Left cardiac atrium (tissue), 4 donors: ENCODE data around the gene CDH24. TPM values are rescaled to one million over a fixed set of nuclear protein-coding genes. Genes with fewer than 3 reads are reported as not detected.
A peak's percentile ranks its signal among the peaks of the same experiment; 100 is the strongest.

Experiments used
- ATAC-seq, 2 donors: fragments of 200-7000 bp; cut with Tn5 transposase; one replicate each; pipeline ENCODE4 v1.9.1; 2020; ENCODE audit warnings: mild to moderate bottlenecking in 2 of 2, moderate library complexity in 2 of 2
- DNase-seq: peaks from one replicate; pipeline ENCODE4 v3.0.0-alpha.2; 2020
- intact Hi-C, 2 donors: fragments of 100-400 bp; cut with DNase I; formaldehyde crosslinking; loops; one replicate each; pipeline versions ENCODE4 v1.14.1 to v1.15.1; 2022 to 2023
- long read RNA-seq: library from polyadenylated mRNA; unstranded; transcript quantifications from one replicate; pipeline ENCODE4 v2.0.0, GENCODE V29; 2021
- total RNA-seq, 2 donors: library from RNA; stranded (reverse); fragmentation: NEBNext Ultra II Directional; extraction: Animal tissue kit (Norgen Biotek cat#: 25700); gene quantifications; one replicate each; pipeline ENCODE4 v1.2.1, GENCODE V29; 2021
- donor health status: DM: no; HTN: yes; CAD: no.
- donor health status: DM: no; HTN: yes; CAD: no; lungs with severe emphysema.
- donor health status: DM: yes; HTN: yes; CAD: no.
- donor health status: Dilated cardiomyopathy.

The CDH24 gene, protein sequence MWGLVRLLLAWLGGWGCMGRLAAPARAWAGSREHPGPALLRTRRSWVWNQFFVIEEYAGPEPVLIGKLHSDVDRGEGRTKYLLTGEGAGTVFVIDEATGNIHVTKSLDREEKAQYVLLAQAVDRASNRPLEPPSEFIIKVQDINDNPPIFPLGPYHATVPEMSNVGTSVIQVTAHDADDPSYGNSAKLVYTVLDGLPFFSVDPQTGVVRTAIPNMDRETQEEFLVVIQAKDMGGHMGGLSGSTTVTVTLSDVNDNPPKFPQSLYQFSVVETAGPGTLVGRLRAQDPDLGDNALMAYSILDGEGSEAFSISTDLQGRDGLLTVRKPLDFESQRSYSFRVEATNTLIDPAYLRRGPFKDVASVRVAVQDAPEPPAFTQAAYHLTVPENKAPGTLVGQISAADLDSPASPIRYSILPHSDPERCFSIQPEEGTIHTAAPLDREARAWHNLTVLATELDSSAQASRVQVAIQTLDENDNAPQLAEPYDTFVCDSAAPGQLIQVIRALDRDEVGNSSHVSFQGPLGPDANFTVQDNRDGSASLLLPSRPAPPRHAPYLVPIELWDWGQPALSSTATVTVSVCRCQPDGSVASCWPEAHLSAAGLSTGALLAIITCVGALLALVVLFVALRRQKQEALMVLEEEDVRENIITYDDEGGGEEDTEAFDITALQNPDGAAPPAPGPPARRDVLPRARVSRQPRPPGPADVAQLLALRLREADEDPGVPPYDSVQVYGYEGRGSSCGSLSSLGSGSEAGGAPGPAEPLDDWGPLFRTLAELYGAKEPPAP
- 1 to 10 TPM; 1.6 to 3.4 TPM for total RNA-seq
- long read RNA-seq = 0 reads

GRCh38 chr14:23056956-23057756 lies at the start of gene CDH24:
Gene CDH24 (minus strand): TSS chr14:23057520. CDS start chr14:23055733, 1,787 bp downstream.
- intact Hi-C loops = loop anchor here in 1 of 2 donors (2.0 kb wide), 1 partner anchor 70 kb away; no protein-coding TSS in a partner anchor
- ATAC-seq (peak; percentile 73 to 76), DNase-seq (peak; percentile 80)

- ATAC-seq (no peak), DNase-seq (no peak)
- intact Hi-C loops = no loop called here
Measured at GRCh38 chr14:23106747-23107045, 49.4 kb upstream of the CDH24 start.

- ATAC-seq (no peak), DNase-seq (no peak)
- intact Hi-C loops = no loop called here
Measured at GRCh38 chr14:23105348-23105824, 48.1 kb upstream of the CDH24 start.

DNA sequence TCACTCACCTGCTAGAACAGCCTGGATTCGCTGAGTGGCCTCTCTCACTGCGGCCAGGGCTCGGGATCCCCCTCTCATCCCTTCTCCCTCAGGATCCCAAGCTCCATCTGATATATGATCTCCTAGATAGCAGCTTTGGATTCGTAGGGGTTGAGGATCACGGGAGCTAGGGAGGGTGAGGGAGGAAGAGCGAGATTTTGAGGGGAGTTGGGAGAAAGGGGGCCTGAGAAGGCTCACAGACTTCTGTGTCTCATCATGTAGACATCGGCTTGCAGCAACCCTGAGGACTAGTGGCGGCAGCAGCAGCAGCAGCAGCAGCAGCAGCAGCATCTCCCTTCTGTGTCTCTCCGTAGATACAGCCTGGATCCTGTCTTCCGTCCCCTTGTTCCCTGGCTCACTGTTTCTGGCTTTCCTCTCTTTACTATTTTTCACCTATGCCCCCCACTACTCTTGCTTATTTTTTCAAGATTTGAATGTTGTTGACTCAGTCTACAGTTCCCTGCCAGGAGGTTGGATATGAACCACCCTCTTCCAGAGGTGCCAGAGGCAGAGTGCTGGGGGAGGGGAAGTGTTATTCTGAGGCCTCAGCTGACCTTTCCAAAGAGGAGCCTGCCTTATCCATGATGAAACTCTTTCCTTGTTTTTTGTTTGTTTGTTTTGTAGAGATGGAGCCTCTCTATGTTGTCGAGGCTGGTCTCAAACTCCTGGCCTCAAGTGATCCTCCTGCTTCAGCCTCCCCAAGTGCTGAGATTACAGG lies 47.4 kb upstream of the CDH24 start, which contains the start of gene CIROP:
Gene CIROP (minus strand): TSS at position 399 of the 757 bp plus-strand sequence. CDS start 69 bp downstream, at position 330.
- intact Hi-C loops = no loop called here
- ATAC-seq = peak in 1 of 2 donors; percentile 19
- DNase-seq = no peak

DNA sequence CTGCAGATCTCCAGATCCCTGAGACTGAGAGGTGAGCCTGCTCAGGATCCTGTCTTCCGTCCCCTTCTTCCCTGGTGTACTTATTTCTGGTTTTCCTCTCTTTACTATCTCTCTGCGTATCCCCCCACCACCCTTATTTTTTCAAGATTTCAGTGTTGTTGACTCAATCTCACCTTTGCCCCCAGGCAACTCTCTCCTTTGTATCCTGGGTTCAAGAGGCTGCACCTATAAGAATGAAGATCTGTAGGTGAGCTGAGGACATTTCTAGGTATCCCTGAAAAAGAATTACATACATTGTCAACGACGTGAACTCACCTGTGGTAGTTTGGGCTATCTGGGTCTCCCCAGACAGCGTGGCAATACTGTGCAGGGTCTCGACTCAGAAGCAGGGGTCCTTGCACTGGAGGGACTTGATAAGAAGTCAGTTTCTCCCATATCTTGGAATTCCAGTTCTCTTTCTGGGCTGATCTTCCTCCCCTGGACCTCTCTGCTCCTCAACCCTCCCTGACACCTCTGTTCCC lies 46.8 kb upstream of the CDH24 start:
- intact Hi-C loops = no loop called here
- no peak for DNase-seq
- no peak for ATAC-seq

GRCh38 chr14:23103581-23103980 lies 46.3 kb upstream of the CDH24 start:
- DNase-seq (no peak), ATAC-seq (no peak)
- intact Hi-C loops = no loop called here

DNA sequence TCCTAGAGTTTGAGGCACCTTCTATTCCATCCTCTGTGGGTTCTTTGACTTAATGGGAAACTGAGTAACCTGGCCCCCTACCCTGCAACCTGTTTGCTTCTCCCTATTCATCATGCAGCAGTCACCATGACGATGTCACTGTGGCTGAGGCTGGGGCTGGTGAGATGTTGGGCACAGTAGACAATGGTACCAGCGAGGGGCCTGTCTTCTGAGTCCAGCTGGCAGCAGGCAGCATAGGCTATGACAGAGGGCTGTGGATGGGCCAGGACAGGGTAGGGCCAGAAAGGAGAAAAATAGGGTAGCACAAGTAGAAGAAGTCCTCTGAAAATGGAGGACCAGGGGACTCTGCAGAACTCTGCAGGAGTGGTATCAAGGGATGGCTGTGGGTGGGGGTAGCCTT lies 45.5 kb upstream of the CDH24 start:
- DNase-seq (no peak), ATAC-seq (no peak)
- intact Hi-C loops = no loop called here

DNA sequence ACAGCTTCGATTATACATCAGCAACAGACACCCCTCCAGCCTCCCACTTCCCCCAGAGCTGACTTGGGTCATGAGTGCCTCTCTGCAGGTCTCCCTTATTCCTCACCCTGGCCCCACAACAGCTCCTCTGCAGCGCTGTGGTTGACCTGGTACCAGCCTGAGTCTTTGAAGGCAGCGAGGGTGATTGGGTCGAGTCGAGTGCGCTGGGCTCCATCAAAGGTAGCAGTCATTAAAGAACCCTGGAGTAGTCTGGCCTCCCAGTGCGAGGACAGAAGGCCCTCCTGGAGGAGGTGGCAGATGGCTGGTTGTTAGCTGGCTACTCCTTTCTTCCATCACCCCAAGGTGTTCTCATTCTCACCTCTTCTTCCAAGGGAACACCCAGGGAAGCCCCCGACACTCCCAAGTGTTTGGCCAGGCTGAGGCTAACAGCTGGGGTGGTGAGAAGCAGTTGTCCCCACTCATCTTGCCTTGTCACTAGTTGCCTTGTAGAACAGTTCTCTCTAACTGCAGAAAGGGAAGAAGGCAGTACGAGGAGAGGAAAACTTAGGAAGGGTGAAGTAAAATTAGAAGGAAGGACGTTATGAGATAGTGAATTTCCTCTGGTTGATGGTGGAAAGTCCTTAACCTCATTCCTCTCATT lies 44.8 kb upstream of the CDH24 start:
- DNase-seq (no peak), ATAC-seq (no peak)
- intact Hi-C loops = no loop called here

GRCh38 chr14:23101213-23101970 lies 44.1 kb upstream of the CDH24 start:
- intact Hi-C loops = no loop called here
- ATAC-seq = no peak
- no peak for DNase-seq

GRCh38 chr14:23099212-23099861 lies 42.0 kb upstream of the CDH24 start:
- intact Hi-C loops = no loop called here
- DNase-seq (no peak), ATAC-seq (no peak)

DNA sequence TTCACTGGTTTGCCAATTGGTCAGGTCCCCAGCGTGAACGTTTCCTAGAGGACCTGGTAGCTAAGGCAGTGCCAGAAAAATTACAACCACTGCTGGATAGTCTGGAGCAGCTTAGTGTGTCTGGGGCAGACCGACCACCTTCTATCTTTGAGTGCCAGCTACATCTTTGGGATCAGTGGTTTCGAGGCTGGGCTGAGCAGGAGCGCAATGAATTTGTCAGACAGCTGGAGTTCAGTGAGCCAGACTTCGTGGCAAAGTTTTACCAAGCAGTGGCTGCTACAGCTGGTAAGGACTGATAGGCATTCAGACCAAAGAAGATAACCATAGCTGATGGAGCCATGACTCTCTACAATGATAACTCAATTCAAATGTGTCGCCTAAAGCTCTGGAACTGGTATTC lies 40.5 kb upstream of the CDH24 start:
- DNase-seq (no peak), ATAC-seq (no peak)
- intact Hi-C loops = no loop called here

DNA sequence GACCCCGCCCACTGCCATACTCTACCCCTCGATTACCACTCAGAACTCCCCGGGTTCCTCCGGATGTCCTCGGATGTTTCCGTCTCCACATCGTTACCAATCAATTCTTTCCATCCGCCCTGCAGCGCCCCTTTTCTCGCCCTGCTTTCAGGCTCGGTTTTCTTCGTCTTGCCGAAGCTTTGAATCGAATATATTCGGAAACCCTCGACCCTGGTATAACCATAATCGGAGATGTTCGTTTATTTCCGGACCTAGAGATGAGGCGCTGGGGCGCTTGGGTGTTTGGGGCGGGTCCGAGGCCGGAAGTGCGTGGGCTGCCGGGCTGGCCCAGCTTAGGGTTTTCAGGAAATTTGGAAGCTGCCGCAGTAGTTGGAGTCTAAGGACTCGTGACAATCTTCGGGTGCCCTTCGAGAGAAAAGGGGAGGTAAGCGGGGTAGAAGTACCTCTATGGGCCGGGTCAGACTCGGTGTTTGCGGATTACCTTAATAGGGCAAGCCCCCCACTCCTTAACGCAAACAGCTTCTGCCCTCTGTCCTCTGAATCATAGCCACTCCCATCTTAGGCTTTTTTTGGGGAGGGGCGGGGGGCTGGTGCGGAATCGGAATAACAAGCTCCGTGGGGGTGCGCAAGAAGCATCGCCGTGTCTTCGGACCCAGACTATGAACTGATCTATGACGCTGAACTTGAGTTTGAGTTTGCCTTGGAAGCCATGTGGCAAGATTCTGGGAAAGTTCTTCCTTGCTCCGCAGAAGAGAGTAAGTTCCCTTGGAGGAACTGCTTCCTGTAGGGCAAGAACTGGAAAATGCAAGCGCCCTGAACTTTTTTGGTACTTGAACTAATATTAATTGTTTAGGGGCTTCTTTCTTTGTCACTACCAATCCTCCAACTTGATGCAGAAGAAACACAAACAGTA lies 38.1 kb upstream of the CDH24 start, which contains the start of gene C14orf119:
Gene C14orf119 (plus strand): TSS at position 310 of the 913 bp plus-strand sequence. CDS start 2,154 bp downstream, outside the sequence.
- ATAC-seq (peak; percentile 94 to 95), DNase-seq (peak; percentile 100)
- intact Hi-C loops = no loop called here

DNA sequence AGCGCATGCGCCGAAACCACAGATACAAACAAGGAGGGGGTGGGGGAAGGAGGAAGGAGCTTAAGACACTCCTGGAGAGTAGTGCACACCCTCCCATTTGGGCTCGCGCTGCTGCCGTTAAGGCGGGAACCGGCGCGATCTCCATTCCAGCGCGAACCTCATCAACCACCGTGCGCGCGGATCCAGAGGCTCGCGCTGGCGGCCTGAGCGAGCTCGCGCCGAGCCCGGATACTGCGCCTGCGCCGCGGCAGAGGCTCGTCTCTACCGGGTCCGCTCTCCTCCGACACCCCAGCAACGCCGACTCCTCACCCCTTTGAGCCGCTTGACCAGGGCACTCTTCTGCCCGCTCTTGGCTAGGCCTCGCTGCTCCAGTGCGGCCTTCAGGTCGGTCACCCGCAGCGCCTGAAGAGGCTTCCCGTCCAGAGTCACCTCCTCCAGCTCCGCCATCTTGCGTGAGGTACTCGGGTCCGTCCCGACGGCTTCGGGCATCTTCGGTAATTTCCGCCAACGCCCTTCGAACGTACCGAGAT lies 37.4 kb upstream of the CDH24 start, which contains the start of gene ACIN1:
Gene ACIN1 (minus strand): TSS at position 471 of the 530 bp plus-strand sequence. CDS start 24 bp downstream, at position 447.
- ATAC-seq = peak; percentile 56 to 73
- intact Hi-C loops = no loop called here
- DNase-seq = peak; percentile 82

- DNase-seq (no peak), ATAC-seq (no peak)
- intact Hi-C loops = no loop called here
Measured at GRCh38 chr14:23093991-23094665, 36.8 kb upstream of the CDH24 start.

DNA sequence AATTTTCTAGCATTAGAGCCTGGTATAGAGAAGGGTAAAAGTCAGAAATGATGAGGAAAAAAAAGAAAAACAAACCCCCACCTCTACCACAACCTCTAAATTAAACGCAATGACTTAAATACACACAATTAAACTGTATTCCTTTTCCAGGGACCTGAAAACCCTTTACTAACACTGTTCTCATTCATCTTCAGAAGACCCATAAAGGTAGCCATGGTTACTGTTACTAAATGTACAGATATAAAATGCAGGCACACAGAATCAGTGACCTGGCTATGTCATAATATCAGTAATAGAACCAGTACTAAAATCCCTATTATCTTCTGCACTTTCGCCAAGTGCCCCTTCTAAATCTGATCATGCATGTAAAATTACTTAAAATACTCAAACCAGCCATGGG lies 36.2 kb upstream of the CDH24 start:
- intact Hi-C loops = no loop called here
- DNase-seq (no peak), ATAC-seq (no peak)
